ENCODE data around the gene ZFP92.
A peak's percentile ranks its signal among the peaks of the same experiment; 100 is the strongest.

ZFP92 gene

GRCh38 chrX:153457136-153457825, 46.0 kb downstream of the ZFP92 start:
- Histone ChIP-seq H3K27me3 (replicated peaks; ENCODE audit: control insufficient read depth, insufficient read depth, low read length) (no peaks in the 10 kb centered on the region), H3K36me3 (ENCODE audit: control insufficient read depth, insufficient read depth, low read length) (peaks cover 2% of the 10 kb centered on the region), H3K4me3 (replicated peaks; ENCODE audit: low read depth, low read length) (no peak overlapping the region)
- TF ChIP-seq, protein P1, sequence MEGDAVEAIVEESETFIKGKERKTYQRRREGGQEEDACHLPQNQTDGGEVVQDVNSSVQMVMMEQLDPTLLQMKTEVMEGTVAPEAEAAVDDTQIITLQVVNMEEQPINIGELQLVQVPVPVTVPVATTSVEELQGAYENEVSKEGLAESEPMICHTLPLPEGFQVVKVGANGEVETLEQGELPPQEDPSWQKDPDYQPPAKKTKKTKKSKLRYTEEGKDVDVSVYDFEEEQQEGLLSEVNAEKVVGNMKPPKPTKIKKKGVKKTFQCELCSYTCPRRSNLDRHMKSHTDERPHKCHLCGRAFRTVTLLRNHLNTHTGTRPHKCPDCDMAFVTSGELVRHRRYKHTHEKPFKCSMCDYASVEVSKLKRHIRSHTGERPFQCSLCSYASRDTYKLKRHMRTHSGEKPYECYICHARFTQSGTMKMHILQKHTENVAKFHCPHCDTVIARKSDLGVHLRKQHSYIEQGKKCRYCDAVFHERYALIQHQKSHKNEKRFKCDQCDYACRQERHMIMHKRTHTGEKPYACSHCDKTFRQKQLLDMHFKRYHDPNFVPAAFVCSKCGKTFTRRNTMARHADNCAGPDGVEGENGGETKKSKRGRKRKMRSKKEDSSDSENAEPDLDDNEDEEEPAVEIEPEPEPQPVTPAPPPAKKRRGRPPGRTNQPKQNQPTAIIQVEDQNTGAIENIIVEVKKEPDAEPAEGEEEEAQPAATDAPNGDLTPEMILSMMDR (IDR thresholded peaks at IDR 0.05; ENCODE audit: insufficient read depth, low read length, poor library complexity, severe bottlenecking), result no peak
- DNase-seq (ENCODE audit: extremely low read depth, insufficient read length), result no peak

DNA sequence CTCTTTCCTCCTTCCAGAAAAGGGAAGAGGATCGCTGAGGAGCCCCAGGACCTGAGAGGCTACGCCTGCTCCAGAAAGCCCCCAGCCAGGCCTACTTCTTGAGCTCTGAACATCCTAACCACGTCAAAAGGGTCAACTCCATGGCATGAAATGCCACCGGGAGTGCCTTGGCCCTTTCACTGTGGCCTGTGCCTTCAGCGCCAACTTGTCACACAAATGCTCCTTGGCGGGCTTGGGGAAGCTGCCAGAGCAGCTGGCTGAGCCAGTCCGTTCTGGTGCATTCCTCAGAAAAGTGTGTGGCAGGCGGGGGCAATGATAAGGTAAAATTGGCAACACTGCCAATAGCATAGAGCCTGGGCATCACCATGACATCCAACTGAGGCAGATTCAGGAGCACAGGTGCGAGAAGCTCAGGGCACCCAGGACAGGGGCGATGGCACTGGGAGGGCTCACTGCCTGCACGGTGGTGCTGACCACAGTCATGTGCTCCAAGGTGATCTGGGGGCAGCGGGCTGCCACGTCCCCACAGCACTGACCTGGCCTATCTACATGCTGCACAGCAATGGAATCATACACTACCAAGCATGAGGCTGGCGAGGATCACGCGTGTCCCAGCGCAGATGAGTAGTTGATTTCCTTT, 46.7 kb downstream of the ZFP92 start:
- no peak for DNase-seq (ENCODE audit: extremely low read depth, insufficient read length)
- no peak overlapping the region for H3K4me3 ChIP-seq (replicated peaks; ENCODE audit: low read depth, low read length)
- H3K36me3 ChIP-seq (ENCODE audit: control insufficient read depth, insufficient read depth, low read length), result peaks cover 2% of the 10 kb centered on the region
- TF ChIP-seq, protein P1 (IDR thresholded peaks at IDR 0.05; ENCODE audit: insufficient read depth, low read length, poor library complexity, severe bottlenecking), result no peak
- H3K27me3 ChIP-seq (replicated peaks; ENCODE audit: control insufficient read depth, insufficient read depth, low read length), result no peaks in the 10 kb centered on the region

- Histone ChIP-seq H3K27me3 (replicated peaks; ENCODE audit: control insufficient read depth, insufficient read depth, low read length) (no peaks in the 10 kb centered on the region), H3K4me3 (replicated peaks; ENCODE audit: low read depth, low read length) (no peak overlapping the region), H3K36me3 (ENCODE audit: control insufficient read depth, insufficient read depth, low read length) (peaks cover 2% of the 10 kb centered on the region)
- no peak for DNase-seq (ENCODE audit: extremely low read depth, insufficient read length)
- TF ChIP-seq, protein P1 (IDR thresholded peaks at IDR 0.05; ENCODE audit: insufficient read depth, low read length, poor library complexity, severe bottlenecking), result no peak
Measured at GRCh38 chrX:153458476-153458875, 47.2 kb downstream of the ZFP92 start.

DNA sequence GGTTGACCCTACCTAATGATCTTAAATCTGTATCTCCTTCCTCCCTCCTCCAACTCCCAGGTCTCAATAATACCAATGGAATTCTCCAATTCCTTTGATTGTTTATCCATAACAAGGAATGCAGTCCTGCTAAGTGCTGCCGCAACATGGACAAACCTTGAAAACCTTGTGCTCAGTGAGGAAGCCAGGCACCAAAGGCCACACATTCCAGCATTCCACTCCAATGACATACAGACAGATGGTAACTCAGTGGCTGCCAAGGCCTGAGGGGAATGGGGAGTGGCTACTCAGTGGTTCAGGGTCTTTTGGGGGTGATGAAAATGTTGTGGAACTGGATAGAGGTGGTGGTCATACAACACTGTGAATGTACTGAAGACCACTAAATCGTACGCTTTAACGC, 48.7 kb downstream of the ZFP92 start:
- TF ChIP-seq, protein P1 (IDR thresholded peaks at IDR 0.05; ENCODE audit: insufficient read depth, low read length, poor library complexity, severe bottlenecking), result no peak
- Histone ChIP-seq H3K27me3 (replicated peaks; ENCODE audit: control insufficient read depth, insufficient read depth, low read length) (no peaks in the 10 kb centered on the region), H3K4me3 (replicated peaks; ENCODE audit: low read depth, low read length) (no peak overlapping the region), H3K36me3 (ENCODE audit: control insufficient read depth, insufficient read depth, low read length) (peaks cover under 1% of the 10 kb centered on the region)
- DNase-seq (ENCODE audit: extremely low read depth, insufficient read length), result no peak

DNA sequence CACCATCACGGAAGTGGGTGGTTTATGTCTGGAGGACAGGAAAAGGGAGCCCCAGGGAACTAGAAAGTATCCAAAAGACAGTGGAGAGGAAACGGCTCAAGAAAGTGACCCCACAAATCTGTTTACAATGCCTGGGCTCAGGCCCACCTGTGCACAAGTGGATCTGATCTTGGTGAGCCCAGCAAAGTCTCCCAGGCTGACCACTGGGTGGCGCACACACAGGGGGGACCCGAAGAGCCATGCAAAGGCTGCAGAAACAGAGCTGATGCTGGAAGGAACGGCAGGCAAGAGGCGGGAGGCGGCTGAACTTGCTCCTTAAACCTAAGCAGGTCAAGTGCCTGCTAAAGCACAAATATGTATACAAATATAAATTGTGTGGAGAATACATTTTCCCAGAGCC, 49.6 kb downstream of the ZFP92 start:
- peak; percentile 38 for DNase-seq (ENCODE audit: extremely low read depth, insufficient read length)
- H3K36me3 ChIP-seq (ENCODE audit: control insufficient read depth, insufficient read depth, low read length), result no peaks in the 10 kb centered on the region; the same call in none of the 2 replicates
- TF ChIP-seq, protein P1 (IDR thresholded peaks at IDR 0.05; ENCODE audit: insufficient read depth, low read length, poor library complexity, severe bottlenecking), result peak; percentile 70
- no peak overlapping the region for H3K4me3 ChIP-seq (replicated peaks; ENCODE audit: low read depth, low read length)
- no peaks in the 10 kb centered on the region for H3K27me3 ChIP-seq (replicated peaks; ENCODE audit: control insufficient read depth, insufficient read depth, low read length)

Data from GM06990 (cell line).